ENCODE measurements around the gene PRRC2B. TPM values are rescaled to one million over a fixed set of nuclear protein-coding genes. Genes with fewer than 3 reads are reported as not detected.

The PRRC2B gene
- total and polyA plus RNA-seq, 2 of the 13 experiments (the other 11 are each of a cell fraction or from before 2014, with no cell fraction given), result 20.8 to 37.4 TPM

DNA sequence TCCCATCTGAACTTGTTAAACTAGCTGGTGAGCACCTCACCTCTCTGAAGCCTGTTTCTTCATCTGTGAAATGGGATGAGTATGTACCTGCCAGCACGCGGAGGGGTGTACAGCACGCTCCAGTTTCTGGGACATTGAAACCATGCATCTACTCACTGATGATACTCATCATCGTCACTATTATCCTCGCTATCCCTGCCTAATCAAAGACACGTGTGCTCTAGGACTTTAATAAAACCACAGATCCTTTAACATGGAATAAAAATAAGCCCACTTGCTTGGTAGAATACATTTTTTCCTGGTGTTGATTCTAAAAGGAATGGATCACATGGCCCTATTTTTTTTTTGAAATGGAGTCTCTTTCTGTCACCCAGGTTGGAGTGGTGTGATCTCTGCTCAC, 71.5 kb downstream of the PRRC2B start:
- no peaks in the 10 kb centered on the region for H3K27me3 ChIP-seq (ENCODE audit: control insufficient read depth in 1 of 2, insufficient read depth in 2 of 2, low read length in 2 of 2)
- no peak overlapping the region for H3K9ac ChIP-seq (ENCODE audit: insufficient read depth, low read depth, low read length)
- H3K79me2 ChIP-seq (ENCODE audit: insufficient read depth, low read length), result no peaks in the 10 kb centered on the region
- no peak for FAIRE-seq
- ChIA-PET POLR2A (no interaction called here), CTCF (ENCODE audit: low intra/inter-chr PET ratio, low total read pairs) (no interaction called here)
- no peaks in the 10 kb centered on the region for H3K9me3 ChIP-seq (ENCODE audit: low read length)
- peaks cover 44 to 86% of the 10 kb centered on the region in 2 experiments for H3K36me3 ChIP-seq (replicated peaks in 1 of 2; ENCODE audit: control insufficient read depth in 1 of 2, insufficient read depth in 2 of 2, low read length in 2 of 2)
- BruUV-seq (replicated peaks), result no TSS peak
- 98% methylated on average over 6 of the region's 6 CpGs for WGBS (ENCODE audit: low lambda C conversion rate)
- no peak overlapping the region for H3K4me3 ChIP-seq (replicated peaks in 1 of 3; ENCODE audit: insufficient read depth in 1 of 3, low read depth in 2 of 3, low read length in 3 of 3)
- H4K20me1 ChIP-seq (ENCODE audit: insufficient read depth, low read length), result no peaks in the 10 kb centered on the region
- in situ Hi-C loops (cut with HindIII; ENCODE audit: extremely low pct_ligation_motif_present, low pct_unique_long_range_greater_than_20kb) (no loop called here), intact Hi-C loops (cut with micrococcal nuclease; ENCODE audit: unreplicated experiment) (no loop called here)
- TF ChIP-seq SETDB1 (CRISPR knock-in tag; IDR thresholded peaks at IDR 0.05; ENCODE audit: borderline replicate concordance) (no peak), ZNF607 (CRISPR knock-in tag; IDR thresholded peaks at IDR 0.05; ENCODE audit: borderline replicate concordance) (no peak), ZBTB8A (CRISPR knock-in tag; IDR thresholded peaks at IDR 0.05; ENCODE audit: borderline replicate concordance, low read depth) (no peak), SIN3B (IDR thresholded peaks at IDR 0.05; ENCODE audit: low read length) (no peak), ZNF572 (CRISPR knock-in tag; IDR thresholded peaks at IDR 0.05) (no peak), ZNF761 (CRISPR knock-in tag; conservative IDR thresholded peaks at IDR 0.05) (no peak), HES4 (CRISPR knock-in tag; IDR thresholded peaks at IDR 0.05; ENCODE audit: borderline replicate concordance) (no peak), TOPORS (CRISPR knock-in tag; IDR thresholded peaks at IDR 0.05) (no peak), CHCHD3 (CRISPR knock-in tag; IDR thresholded peaks at IDR 0.05) (no peak), ZNF605 (CRISPR knock-in tag; IDR thresholded peaks at IDR 0.05) (no peak)
- TF ChIP-seq, protein P1, sequence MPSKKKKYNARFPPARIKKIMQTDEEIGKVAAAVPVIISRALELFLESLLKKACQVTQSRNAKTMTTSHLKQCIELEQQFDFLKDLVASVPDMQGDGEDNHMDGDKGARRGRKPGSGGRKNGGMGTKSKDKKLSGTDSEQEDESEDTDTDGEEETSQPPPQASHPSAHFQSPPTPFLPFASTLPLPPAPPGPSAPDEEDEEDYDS (CRISPR knock-in tag; IDR thresholded peaks at IDR 0.05), result no peak
- TF ChIP-seq, protein P2, sequence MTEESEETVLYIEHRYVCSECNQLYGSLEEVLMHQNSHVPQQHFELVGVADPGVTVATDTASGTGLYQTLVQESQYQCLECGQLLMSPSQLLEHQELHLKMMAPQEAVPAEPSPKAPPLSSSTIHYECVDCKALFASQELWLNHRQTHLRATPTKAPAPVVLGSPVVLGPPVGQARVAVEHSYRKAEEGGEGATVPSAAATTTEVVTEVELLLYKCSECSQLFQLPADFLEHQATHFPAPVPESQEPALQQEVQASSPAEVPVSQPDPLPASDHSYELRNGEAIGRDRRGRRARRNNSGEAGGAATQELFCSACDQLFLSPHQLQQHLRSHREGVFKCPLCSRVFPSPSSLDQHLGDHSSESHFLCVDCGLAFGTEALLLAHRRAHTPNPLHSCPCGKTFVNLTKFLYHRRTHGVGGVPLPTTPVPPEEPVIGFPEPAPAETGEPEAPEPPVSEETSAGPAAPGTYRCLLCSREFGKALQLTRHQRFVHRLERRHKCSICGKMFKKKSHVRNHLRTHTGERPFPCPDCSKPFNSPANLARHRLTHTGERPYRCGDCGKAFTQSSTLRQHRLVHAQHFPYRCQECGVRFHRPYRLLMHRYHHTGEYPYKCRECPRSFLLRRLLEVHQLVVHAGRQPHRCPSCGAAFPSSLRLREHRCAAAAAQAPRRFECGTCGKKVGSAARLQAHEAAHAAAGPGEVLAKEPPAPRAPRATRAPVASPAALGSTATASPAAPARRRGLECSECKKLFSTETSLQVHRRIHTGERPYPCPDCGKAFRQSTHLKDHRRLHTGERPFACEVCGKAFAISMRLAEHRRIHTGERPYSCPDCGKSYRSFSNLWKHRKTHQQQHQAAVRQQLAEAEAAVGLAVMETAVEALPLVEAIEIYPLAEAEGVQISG (CRISPR knock-in tag; IDR thresholded peaks at IDR 0.05), result no peak
- TF ChIP-seq, protein P3, sequence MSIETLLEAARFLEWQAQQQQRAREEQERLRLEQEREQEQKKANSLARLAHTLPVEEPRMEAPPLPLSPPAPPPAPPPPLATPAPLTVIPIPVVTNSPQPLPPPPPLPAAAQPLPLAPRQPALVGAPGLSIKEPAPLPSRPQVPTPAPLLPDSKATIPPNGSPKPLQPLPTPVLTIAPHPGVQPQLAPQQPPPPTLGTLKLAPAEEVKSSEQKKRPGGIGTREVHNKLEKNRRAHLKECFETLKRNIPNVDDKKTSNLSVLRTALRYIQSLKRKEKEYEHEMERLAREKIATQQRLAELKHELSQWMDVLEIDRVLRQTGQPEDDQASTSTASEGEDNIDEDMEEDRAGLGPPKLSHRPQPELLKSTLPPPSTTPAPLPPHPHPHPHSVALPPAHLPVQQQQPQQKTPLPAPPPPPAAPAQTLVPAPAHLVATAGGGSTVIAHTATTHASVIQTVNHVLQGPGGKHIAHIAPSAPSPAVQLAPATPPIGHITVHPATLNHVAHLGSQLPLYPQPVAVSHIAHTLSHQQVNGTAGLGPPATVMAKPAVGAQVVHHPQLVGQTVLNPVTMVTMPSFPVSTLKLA (IDR thresholded peaks at IDR 0.05), result no peak
- TF ChIP-seq, protein P4, sequence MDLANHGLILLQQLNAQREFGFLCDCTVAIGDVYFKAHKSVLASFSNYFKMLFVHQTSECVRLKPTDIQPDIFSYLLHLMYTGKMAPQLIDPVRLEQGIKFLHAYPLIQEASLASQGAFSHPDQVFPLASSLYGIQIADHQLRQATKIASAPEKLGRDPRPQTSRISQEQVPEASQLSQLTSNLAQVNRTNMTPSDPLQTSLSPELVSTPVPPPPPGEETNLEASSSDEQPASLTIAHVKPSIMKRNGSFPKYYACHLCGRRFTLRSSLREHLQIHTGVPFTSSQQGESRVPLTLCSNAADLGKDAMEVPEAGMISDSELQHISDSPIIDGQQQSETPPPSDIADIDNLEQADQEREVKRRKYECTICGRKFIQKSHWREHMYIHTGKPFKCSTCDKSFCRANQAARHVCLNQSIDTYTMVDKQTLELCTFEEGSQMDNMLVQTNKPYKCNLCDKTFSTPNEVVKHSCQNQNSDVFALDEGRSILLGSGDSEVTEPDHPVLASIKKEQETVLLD (CRISPR knock-in tag; IDR thresholded peaks at IDR 0.05; ENCODE audit: low read depth), result no peak
- TF ChIP-seq, protein P5, sequence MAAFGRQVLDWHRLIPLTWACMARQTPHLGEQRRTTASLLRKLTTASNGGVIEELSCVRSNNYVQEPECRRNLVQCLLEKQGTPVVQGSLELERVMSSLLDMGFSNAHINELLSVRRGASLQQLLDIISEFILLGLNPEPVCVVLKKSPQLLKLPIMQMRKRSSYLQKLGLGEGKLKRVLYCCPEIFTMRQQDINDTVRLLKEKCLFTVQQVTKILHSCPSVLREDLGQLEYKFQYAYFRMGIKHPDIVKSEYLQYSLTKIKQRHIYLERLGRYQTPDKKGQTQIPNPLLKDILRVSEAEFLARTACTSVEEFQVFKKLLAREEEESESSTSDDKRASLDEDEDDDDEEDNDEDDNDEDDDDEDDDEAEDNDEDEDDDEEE (CRISPR knock-in tag; IDR thresholded peaks at IDR 0.05), result no peak
- no peak overlapping the region for H3K4me2 ChIP-seq (ENCODE audit: low read depth, low read length)
- no peak for ATAC-seq
- no peaks in the 10 kb centered on the region for H3K4me1 ChIP-seq (ENCODE audit: insufficient read depth, low read length)
- no peak overlapping the region for H3K27ac ChIP-seq (ENCODE audit: extremely low read length, insufficient read depth, low read length)
- no peak overlapping the region for H2AFZ ChIP-seq (ENCODE audit: low read length)
- no peak for DNase-seq (ENCODE audit: low spot score)
